PC-9 (cell line): ENCODE measurements around the gene MTG2.

Source experiments
- EZH2 ChIP-seq: fragments of 200-600 bp; sonication (generic); IDR thresholded peaks from 2 replicates; pipeline ENCODE4 v1.8.0; 2017; ENCODE audit warnings: antibody characterized with exemption, low read depth
- TF ChIP-seq, protein P1 (sequence below): fragments of 200-600 bp; sonication (generic); conservative IDR thresholded peaks from 2 replicates; pipeline ENCODE4 v1.6.1; 2017; ENCODE audit warnings: mixed run types, antibody characterized with exemption, mild to moderate bottlenecking, moderate library complexity

GRCh38 chr20:62160253-62160652, 22.6 kb upstream of the MTG2 start:
- TF ChIP-seq, protein P1, sequence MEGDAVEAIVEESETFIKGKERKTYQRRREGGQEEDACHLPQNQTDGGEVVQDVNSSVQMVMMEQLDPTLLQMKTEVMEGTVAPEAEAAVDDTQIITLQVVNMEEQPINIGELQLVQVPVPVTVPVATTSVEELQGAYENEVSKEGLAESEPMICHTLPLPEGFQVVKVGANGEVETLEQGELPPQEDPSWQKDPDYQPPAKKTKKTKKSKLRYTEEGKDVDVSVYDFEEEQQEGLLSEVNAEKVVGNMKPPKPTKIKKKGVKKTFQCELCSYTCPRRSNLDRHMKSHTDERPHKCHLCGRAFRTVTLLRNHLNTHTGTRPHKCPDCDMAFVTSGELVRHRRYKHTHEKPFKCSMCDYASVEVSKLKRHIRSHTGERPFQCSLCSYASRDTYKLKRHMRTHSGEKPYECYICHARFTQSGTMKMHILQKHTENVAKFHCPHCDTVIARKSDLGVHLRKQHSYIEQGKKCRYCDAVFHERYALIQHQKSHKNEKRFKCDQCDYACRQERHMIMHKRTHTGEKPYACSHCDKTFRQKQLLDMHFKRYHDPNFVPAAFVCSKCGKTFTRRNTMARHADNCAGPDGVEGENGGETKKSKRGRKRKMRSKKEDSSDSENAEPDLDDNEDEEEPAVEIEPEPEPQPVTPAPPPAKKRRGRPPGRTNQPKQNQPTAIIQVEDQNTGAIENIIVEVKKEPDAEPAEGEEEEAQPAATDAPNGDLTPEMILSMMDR = no peak
- no peak for TF ChIP-seq EZH2
